ENCODE results near the gene PELO. TPM values are rescaled to one million over a fixed set of nuclear protein-coding genes. Genes with fewer than 3 reads are reported as not detected.
A peak's percentile ranks its signal among the peaks of the same experiment; 100 is the strongest.

The PELO gene
- total and polyA plus RNA-seq, 9 of the 15 experiments (the other 6 are each of a cell fraction or from before 2014, with no cell fraction given): 5.8 to 14.6 (median 9.6) TPM

- in situ Hi-C loops (cut with MboI): no loop called here
- POLR2A ChIA-PET: no interaction called here
- FAIRE-seq (no peak), DNase-seq (ENCODE audit: extremely low read depth in 1 of 4, low spot score in 3 of 4) (no peak), ATAC-seq (no peak)
- Histone ChIP-seq H3K27me3 (ENCODE audit: control insufficient read depth in 2 of 2, insufficient read depth in 2 of 2, low read length in 2 of 2) (no peaks in the 10 kb centered on the region), H4K20me1 (replicated peaks; ENCODE audit: control insufficient read depth, insufficient read depth, low read length) (no peaks in the 10 kb centered on the region), H3K4me2 (ENCODE audit: insufficient read depth, low read length) (no peak overlapping the region), H3K9me1 (ENCODE audit: control insufficient read depth, insufficient read depth, low read length) (no peaks in the 10 kb centered on the region), H3K79me2 (ENCODE audit: control insufficient read depth, insufficient read depth, low read length) (no peaks in the 10 kb centered on the region), H3K4me3 (no peak overlapping the region), H3K36me3 (ENCODE audit: control insufficient read depth, insufficient read depth, low read length) (no peaks in the 10 kb centered on the region), H2AFZ (ENCODE audit: low read depth, low read length) (no peak overlapping the region), H3K4me1 (replicated peaks in 1 of 2; ENCODE audit: control insufficient read depth in 2 of 2, insufficient read depth in 2 of 2, low read length in 2 of 2) (no peaks in the 10 kb centered on the region), H3K9ac (ENCODE audit: insufficient read depth in 1 of 2, low read depth in 2 of 2, low read length in 2 of 2) (no peak overlapping the region), H3K9me3 (replicated peaks; ENCODE audit: control insufficient read depth, insufficient read depth, low read depth, low read length) (no peaks in the 10 kb centered on the region), H3K27ac (ENCODE audit: extremely low read depth, low read depth, low read length) (no peak overlapping the region)
- CTCF ChIA-PET (ENCODE audit: low intra/inter-chr PET ratio): no interaction called here
- BruUV-seq (replicated peaks): no TSS peak
- 6% methylated on average over 3 of the region's 3 CpGs for WGBS (ENCODE audit: insufficient coverage, low coverage, missing lambda C conversion rate)
- intact Hi-C loops (cut with micrococcal nuclease): no loop called here
- TF ChIP-seq SFPQ (IDR thresholded peaks at IDR 0.05; ENCODE audit: low read depth, low read length): no peak
- TF ChIP-seq SMC3 (conservative IDR thresholded peaks at IDR 0.05; ENCODE audit: insufficient read depth, low read depth, low read length): no peak
- TF ChIP-seq PPARD (CRISPR knock-in tag; IDR thresholded peaks at IDR 0.05): no peak
- TF ChIP-seq FOSL1 (tag; conservative IDR thresholded peaks at IDR 0.05): 0 out of 2 replicates have a peak, but pooled peaks have one; percentile 17
- TF ChIP-seq CEBPG (CRISPR knock-in tag; IDR thresholded peaks at IDR 0.05): no peak
- peak in 1 of 2 experiments; percentile 15; a peak in 1 of 4 replicates for TF ChIP-seq CEBPG (tag; conservative IDR thresholded peaks at IDR 0.05 in 1 of 2, IDR thresholded peaks at IDR 0.05 in 1 of 2)
- TF ChIP-seq ATF3 (IDR thresholded peaks at IDR 0.05): peak; percentile 51
- no peak for TF ChIP-seq ATF3 (CRISPR knock-in tag; conservative IDR thresholded peaks at IDR 0.05)
These were observed 23.5 kb downstream of the PELO start for GRCh38 chr5:52811067-52811749.
